H1 (cell line): Measurements from ENCODE around the gene RBM4. TPM values are rescaled to one million over a fixed set of nuclear protein-coding genes. Genes with fewer than 3 reads are reported as not detected.

Experiments
- CTCF ChIA-PET: fragments of 300-600 bp; sonication (Branson Sonifier 250); formaldehyde crosslinking; loops from one replicate; lab custom pipeline; 2021; ENCODE audit not compliant: partially characterized antibody; lab: Charles Lee
- POLR2A ChIA-PET: fragments of 300-600 bp; sonication (Branson Sonifier 250); formaldehyde crosslinking; loops from one replicate; lab custom pipeline; 2021; ENCODE audit warnings: inconsistent platforms; ENCODE audit not compliant: partially characterized antibody; lab: Charles Lee
- DNase-seq, 2 experiments: peaks; one replicate each; pipeline versions ENCODE4 v3.0.0 to v3.0.0-alpha.2; 2010 to 2022; ENCODE audit warnings: low spot score in 2 of 2, low read depth in 1 of 2, mixed read lengths in 1 of 2
- FAIRE-seq: peaks from 2 replicates; lab custom pipeline; 2011; peaks lifted over from hg19 to GRCh38; lab: Jason Lieb, UNC
- H2AFZ ChIP-seq: 2 replicates; pipeline ENCODE4 v1.8.1; 2012; ENCODE audit warnings: low read length, inconsistent platforms
- H2AK5ac ChIP-seq: 2 replicates; pipeline ENCODE4 v1.6.1; 2013; ENCODE audit warnings: low read depth, low read length
- H2BK120ac ChIP-seq: replicated peaks from 2 replicates; pipeline ENCODE3; 2013; ENCODE audit warnings: low read depth, low read length, inconsistent platforms
- H2BK12ac ChIP-seq: 2 replicates; pipeline ENCODE4 v1.6.1; 2013; ENCODE audit warnings: low read depth, low read length
- H2BK15ac ChIP-seq: 2 replicates; pipeline ENCODE4 v1.6.1; 2013; ENCODE audit warnings: low read length
- H2BK20ac ChIP-seq: 2 replicates; pipeline ENCODE4 v1.6.1; 2013; ENCODE audit warnings: low read length
- H2BK5ac ChIP-seq: 2 replicates; pipeline ENCODE4 v1.6.1; 2013; ENCODE audit warnings: low read depth, low read length
- H3K14ac ChIP-seq: 2 replicates; pipeline ENCODE4 v1.6.1; 2013; ENCODE audit warnings: inconsistent platforms; ENCODE audit not compliant: insufficient read length
- H3K18ac ChIP-seq: 2 replicates; pipeline ENCODE4 v1.6.1; 2013; ENCODE audit warnings: low read length; ENCODE audit errors: extremely low read depth
- H3K23ac ChIP-seq: 2 replicates; pipeline ENCODE4 v1.6.1; 2013; ENCODE audit warnings: inconsistent platforms; ENCODE audit not compliant: insufficient read length
- H3K23me2 ChIP-seq: 2 replicates; pipeline ENCODE4 v1.6.1; 2013; ENCODE audit warnings: low read depth, low read length
- H3K27ac ChIP-seq: 2 replicates; pipeline ENCODE4 v1.6.1; 2011; ENCODE audit warnings: low read depth, low read length, inconsistent platforms
- H3K27me3 ChIP-seq, 4 experiments: replicated peaks in 1 of 4; 1 replicate in 1 of 4; 2 replicates in 3 of 4; pipeline versions ENCODE4 v1.6.1 to v1.8.1; 2011 to 2013; ENCODE audit warnings: low read length in 3 of 4, mild to moderate bottlenecking in 3 of 4, inconsistent platforms in 2 of 4, mixed read lengths in 2 of 4, moderate library complexity in 1 of 4; ENCODE audit not compliant: control insufficient read depth in 3 of 4, insufficient read depth in 3 of 4; ENCODE audit errors: extremely low read depth in 1 of 4
- H3K36me3 ChIP-seq, 4 experiments: 2 replicates each; pipeline versions ENCODE4 v1.6.1 to v1.8.1; 2011 to 2013; ENCODE audit warnings: mild to moderate bottlenecking in 4 of 4, low read length in 3 of 4, moderate library complexity in 2 of 4, control low read depth in 1 of 4, inconsistent platforms in 1 of 4; ENCODE audit not compliant: insufficient read depth in 4 of 4, control insufficient read depth in 2 of 4
- H3K4ac ChIP-seq: replicated peaks from 2 replicates; pipeline ENCODE3; 2013; ENCODE audit warnings: low read length, low read depth, mixed read lengths, inconsistent platforms; ENCODE audit not compliant: insufficient read length
- H3K4me1 ChIP-seq, 4 experiments: replicated peaks in 1 of 4; 1 replicate in 1 of 4; 2 replicates in 3 of 4; pipeline versions ENCODE4 v1.6.1 to v1.8.1; 2011 to 2013; ENCODE audit warnings: low read length in 3 of 4, inconsistent platforms in 2 of 4, mixed read lengths in 1 of 4; ENCODE audit not compliant: insufficient read depth in 4 of 4, control insufficient read depth in 3 of 4
- H3K4me2 ChIP-seq, 2 experiments: 2 replicates each; pipeline versions ENCODE4 v1.6.1 to v1.8.1; 2011 to 2013; ENCODE audit warnings: low read depth in 2 of 2, low read length in 2 of 2, control low read depth in 1 of 2, inconsistent platforms in 1 of 2, mild to moderate bottlenecking in 1 of 2; ENCODE audit not compliant: insufficient read depth in 1 of 2
- H3K4me3 ChIP-seq, 4 experiments: fragments of 200-600, 300-600 bp in 1 of 4; sonication (generic), shearing (Covaris generic), sonication (Bioruptor Twin) in 1 of 4; 2 replicates each; pipeline versions ENCODE4 v1.5.1 to v1.8.1; 2011 to 2016; ENCODE audit warnings: low read length in 4 of 4, low read depth in 3 of 4, control low read depth in 2 of 4, inconsistent platforms in 2 of 4, mild to moderate bottlenecking in 2 of 4, mixed read lengths in 1 of 4, moderate library complexity in 1 of 4; ENCODE audit not compliant: insufficient read depth in 2 of 4; ENCODE audit errors: extremely low read depth in 1 of 4
- H3K56ac ChIP-seq: replicated peaks from 2 replicates; pipeline ENCODE3; 2013; ENCODE audit warnings: low read depth, mild to moderate bottlenecking, mixed read lengths, low read length, inconsistent platforms; ENCODE audit not compliant: insufficient read length
- H3K79me1 ChIP-seq: 2 replicates; pipeline ENCODE4 v1.6.1; 2013; ENCODE audit warnings: low read depth, low read length, control low read depth
- H3K79me2 ChIP-seq, 2 experiments: 2 replicates each; pipeline versions ENCODE4 v1.6.1 to v1.8.1; 2012 to 2013; ENCODE audit warnings: low read length in 2 of 2, mild to moderate bottlenecking in 2 of 2, inconsistent platforms in 1 of 2; ENCODE audit not compliant: insufficient read depth in 2 of 2, control insufficient read depth in 1 of 2
- H3K9ac ChIP-seq, 4 experiments: replicated peaks in 1 of 4; 1 replicate in 1 of 4; 2 replicates in 3 of 4; pipeline versions ENCODE4 v1.6.1 to v1.8.1; 2011 to 2013; ENCODE audit warnings: low read depth in 3 of 4, low read length in 3 of 4, control low read depth in 2 of 4, mild to moderate bottlenecking in 2 of 4, moderate library complexity in 2 of 4, inconsistent platforms in 1 of 4; ENCODE audit errors: extremely low read depth in 1 of 4
- H3K9me3 ChIP-seq, 2 experiments: 2 replicates each; pipeline versions ENCODE4 v1.6.1 to v1.8.1; 2012 to 2013; ENCODE audit warnings: mild to moderate bottlenecking in 2 of 2, moderate library complexity in 2 of 2, control low read depth in 1 of 2, inconsistent platforms in 1 of 2, low read depth in 1 of 2, low read length in 1 of 2, mixed read lengths in 1 of 2; ENCODE audit not compliant: insufficient read depth in 2 of 2
- H4K20me1 ChIP-seq, 2 experiments: replicated peaks in 1 of 2; 2 replicates each; pipeline versions ENCODE3 to v1.8.1; 2011 to 2013; ENCODE audit warnings: inconsistent platforms in 2 of 2, low read length in 2 of 2, mild to moderate bottlenecking in 1 of 2; ENCODE audit not compliant: insufficient read depth in 2 of 2, control insufficient read depth in 1 of 2
- H4K5ac ChIP-seq: 2 replicates; pipeline ENCODE4 v1.6.1; 2013; ENCODE audit warnings: low read length, low read depth, mixed read lengths, inconsistent platforms; ENCODE audit not compliant: insufficient read length
- H4K8ac ChIP-seq: 2 replicates; pipeline ENCODE4 v1.8.0; 2013; ENCODE audit warnings: mild to moderate bottlenecking, moderate library complexity, low read length, inconsistent platforms; ENCODE audit not compliant: insufficient read depth; ENCODE audit errors: extremely low read depth
- H4K91ac ChIP-seq: replicated peaks from 2 replicates; pipeline ENCODE3; 2013; ENCODE audit warnings: low read length, mixed read lengths, inconsistent platforms; ENCODE audit not compliant: insufficient read length
- GTF2F1 ChIP-seq: IDR thresholded peaks from 2 replicates; pipeline ENCODE4 v1.6.1; 2012; ENCODE audit warnings: low read depth, low read length, improper control_type of control experiment, borderline replicate concordance
- POLR2A ChIP-seq, 2 experiments: IDR thresholded peaks; 1 replicate in 1 of 2; 2 replicates in 1 of 2; pipeline ENCODE4 v1.6.1; 2011; ENCODE audit warnings: low read depth in 2 of 2, low read length in 2 of 2, mild to moderate bottlenecking in 2 of 2; ENCODE audit errors: control extremely low read depth in 1 of 2
- RAD21 ChIP-seq, 2 experiments: IDR thresholded peaks in 1 of 2; conservative IDR thresholded peaks in 1 of 2; 2 replicates each; pipeline ENCODE4 v1.6.1; 2011; ENCODE audit warnings: low read depth in 2 of 2, low read length in 2 of 2, improper control_type of control experiment in 1 of 2, inconsistent platforms in 1 of 2, mild to moderate bottlenecking in 1 of 2, moderate library complexity in 1 of 2
- RBBP5 ChIP-seq: IDR thresholded peaks from 2 replicates; pipeline ENCODE4 v1.7.1; 2012; ENCODE audit warnings: low read depth, mild to moderate bottlenecking, inconsistent platforms, low read length, moderate library complexity, borderline replicate concordance
- WGBS, 2 experiments: shearing (Covaris generic) in 1 of 2; methylation state at CpG; one replicate each; pipeline versions ENCODE4 v1.1.6 to v1.1.7; 2013 to 2015; ENCODE audit warnings: low lambda C conversion rate in 2 of 2, mixed read lengths in 2 of 2, inconsistent platforms in 1 of 2, low coverage in 1 of 2, missing lambda C conversion rate in 1 of 2; ENCODE audit not compliant: insufficient replicate concordance in 2 of 2, insufficient coverage in 1 of 2, insufficient read length in 1 of 2; ENCODE audit errors: extremely low coverage in 1 of 2, missing lambda C conversion rate in 1 of 2; 5-methylcytosine and 5-hydroxymethylcytosine counted together
- polyA plus RNA-seq, 7 experiments: library from polyadenylated mRNA; depleted of rRNA in 3 of 7; stranded (reverse) in 5 of 7; unstranded in 2 of 7; fragments of >200 nt in 5 of 7; fragments of 200-250 nt in 2 of 7; gene quantifications; 1 replicate in 5 of 7; 2 replicates in 1 of 7; 4 replicates in 1 of 7; pipeline versions ENCODE4 v1.2.1 to v1.2.3, GENCODE V29; 2011 to 2013; ENCODE audit warnings: missing spikeins in 2 of 7, mixed read lengths in 2 of 7
- total RNA-seq: library from RNA; stranded (reverse); fragmentation: NEBNext Ultra II Directional; extraction: Animal tissue kit (Norgen Biotek cat#: 25700); gene quantifications from 2 replicates; pipeline ENCODE4 v1.2.1, GENCODE V29; 2021

The RBM4 gene
- total and polyA plus RNA-seq, 2 of the 8 experiments (the other 6 are each of a cell fraction or from before 2014, with no cell fraction given): 192 to 330 TPM

DNA sequence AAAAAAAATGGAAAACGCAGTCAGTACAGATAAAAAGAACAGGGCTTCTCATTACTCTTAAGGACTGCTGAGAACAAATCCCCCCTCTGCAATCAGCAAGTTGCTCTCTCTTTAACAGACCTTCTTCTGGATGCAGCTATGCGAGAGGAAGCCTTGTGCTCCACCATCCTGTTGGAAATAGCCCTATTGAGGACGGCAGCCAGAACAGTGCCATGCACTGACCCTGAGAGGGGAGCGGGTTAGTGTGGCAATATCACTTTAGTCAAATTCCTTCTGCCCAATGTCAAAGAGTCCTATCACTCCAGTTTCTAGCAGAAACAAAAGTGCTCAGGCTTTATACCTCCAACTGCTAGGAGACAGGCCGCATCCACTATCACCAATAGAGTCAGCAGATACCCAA lies 32.3 kb downstream of the RBM4 start:
- Histone ChIP-seq H3K27me3 (no peaks in the 10 kb centered on the region), H2AK5ac (no peak overlapping the region), H3K56ac (no peak overlapping the region), H4K91ac (no peak overlapping the region), H3K27ac (no peak overlapping the region), H2BK20ac (no peak overlapping the region), H2AFZ (no peak overlapping the region), H2BK5ac (no peak overlapping the region), H3K4ac (no peak overlapping the region), H2BK120ac (no peak overlapping the region), H3K36me3 (peaks cover 9 to 40% (median 12%) of the 10 kb centered on the region in 4 experiments), H3K4me1 (peaks cover 0 to 3% (median 0%) of the 10 kb centered on the region in 4 experiments; a peak in 1 of 7 replicates), H3K4me2 (no peak overlapping the region), H3K23me2 (no peaks in the 10 kb centered on the region), H3K9me3 (no peaks in the 10 kb centered on the region), H3K79me1 (peaks cover 5% of the 10 kb centered on the region; the same call in 1 of the 2 replicates), H2BK15ac (no peak overlapping the region), H4K8ac (no peak overlapping the region), H3K14ac (no peak overlapping the region), H2BK12ac (no peak overlapping the region), H3K9ac (no peak overlapping the region), H3K23ac (no peak overlapping the region), H3K18ac (no peak overlapping the region), H4K20me1 (peaks cover 0 to 10% of the 10 kb centered on the region in 2 experiments), H3K4me3 (no peak overlapping the region), H3K79me2 (peaks cover 0 to 60% of the 10 kb centered on the region in 2 experiments; a peak in 2 of 4 replicates), H4K5ac (no peak overlapping the region)
- FAIRE-seq (no peak), DNase-seq (no peak)
- CTCF ChIA-PET: interaction anchor here (0.7 to 0.8 kb wide), 2 partner anchors 74 to 253 kb away, joined by 3 to 4 read pairs; no protein-coding TSS in a partner anchor
- TF ChIP-seq POLR2A (IDR thresholded peaks at IDR 0.05; ENCODE audit: control extremely low read depth in 1 of 2, low read depth in 2 of 2, low read length in 2 of 2): 0 out of 3 replicates have a peak, but pooled peaks of 1 of the 2 experiments have one; percentile 20
- no peak for TF ChIP-seq RAD21 (IDR thresholded peaks at IDR 0.05 in 1 of 2, conservative IDR thresholded peaks at IDR 0.05 in 1 of 2; ENCODE audit: low read depth in 2 of 2, low read length in 2 of 2)
- TF ChIP-seq RBBP5: no peak
- TF ChIP-seq GTF2F1: no peak
- 85% methylated on average over 5 of the region's 5 CpGs; no CpG with 5 or more reads in 1 of the 2 experiments for WGBS, 2 experiments
- POLR2A ChIA-PET: interaction anchor here (0.6 to 66.2 kb wide), 5 partner anchors 7 to 1488 kb away, joined by 3 to 2165 read pairs (median 7); partner anchors contain the start of genes CCDC87, CCS, RBM14 and RBM4
